ENCODE measurements around the gene SLC43A1.
A peak's percentile ranks its signal among the peaks of the same experiment; 100 is the strongest.

SLC43A1 gene

DNA sequence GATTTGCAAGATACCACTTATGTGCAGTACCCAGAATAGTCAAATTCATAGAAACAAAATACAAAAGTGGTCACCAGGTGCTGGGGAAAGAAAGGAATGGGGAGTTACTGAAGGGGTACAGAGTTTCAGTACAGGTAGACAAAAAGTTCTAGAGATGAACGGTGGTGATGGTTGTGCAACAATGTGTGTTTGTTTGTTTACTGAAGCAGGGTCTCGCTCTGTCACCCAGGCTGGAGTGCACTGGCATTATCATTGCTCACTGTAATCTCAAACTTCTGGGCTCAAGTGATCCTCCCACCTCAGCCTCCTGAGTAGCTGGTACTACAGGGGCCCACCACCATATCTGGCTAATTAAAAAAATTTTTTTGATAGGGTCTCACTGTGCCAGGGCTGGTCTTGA, 39.9 kb upstream of the SLC43A1 start:
- Histone ChIP-seq H3K4me3 (ENCODE audit: insufficient read depth in 1 of 2, low read depth in 1 of 2, low read length in 2 of 2) (no peak overlapping the region), H3K23ac (ENCODE audit: low read length in 2 of 2) (no peak overlapping the region), H4K8ac (ENCODE audit: low read length) (no peak overlapping the region), H3K18ac (ENCODE audit: low read depth in 1 of 2, low read length in 2 of 2) (no peak overlapping the region), H3K27ac (ENCODE audit: low read length, poor library complexity, severe bottlenecking) (no peak overlapping the region), H2AK5ac (ENCODE audit: low read length, severe bottlenecking) (no peak overlapping the region), H4K91ac (ENCODE audit: low read length) (no peak overlapping the region), H2BK120ac (ENCODE audit: low read depth, low read length) (no peak overlapping the region), H3K4ac (ENCODE audit: low read depth in 1 of 2, low read length in 2 of 2) (no peak overlapping the region), H3K27me3 (ENCODE audit: control insufficient read depth in 1 of 2, insufficient read depth in 1 of 2, low read length in 2 of 2) (no peaks in the 10 kb centered on the region), H2AFZ (ENCODE audit: low read depth, low read length) (no peak overlapping the region), H3K79me1 (replicated peaks; ENCODE audit: low read length, poor library complexity, severe bottlenecking) (peaks cover 2% of the 10 kb centered on the region), H3K9me3 (ENCODE audit: control insufficient read depth, low read length) (no peaks in the 10 kb centered on the region), H3K36me3 (ENCODE audit: control insufficient read depth in 1 of 2, insufficient read depth in 2 of 2, low read depth in 1 of 2, low read length in 2 of 2) (peaks cover 57 to 97% of the 10 kb centered on the region in 2 experiments), H3K14ac (ENCODE audit: low read length in 2 of 2) (no peak overlapping the region), H3K4me2 (ENCODE audit: low read length, poor library complexity, severe bottlenecking) (no peak overlapping the region), H2BK12ac (ENCODE audit: low read length in 2 of 2) (no peak overlapping the region), H2BK5ac (ENCODE audit: low read depth, low read length, poor library complexity, severe bottlenecking) (no peak overlapping the region), H3K4me1 (ENCODE audit: control insufficient read depth, insufficient read depth, low read depth, low read length) (no peaks in the 10 kb centered on the region), H2BK15ac (ENCODE audit: low read depth, poor library complexity, severe bottlenecking) (no peak overlapping the region), H3K9ac (ENCODE audit: low read length) (no peak overlapping the region)
- WGBS = 90% methylated on average over 2 of the region's 2 CpGs
- DNase-seq = no peak

- H4K8ac ChIP-seq (ENCODE audit: low read length) = no peak overlapping the region
- H3K4me2 ChIP-seq (ENCODE audit: low read length, poor library complexity, severe bottlenecking) = no peak overlapping the region
- H3K9me3 ChIP-seq (ENCODE audit: control insufficient read depth, low read length) = no peaks in the 10 kb centered on the region
- no peak overlapping the region for H4K91ac ChIP-seq (ENCODE audit: low read length)
- H2BK5ac ChIP-seq (ENCODE audit: low read depth, low read length, poor library complexity, severe bottlenecking) = no peak overlapping the region
- H2BK15ac ChIP-seq (ENCODE audit: low read depth, poor library complexity, severe bottlenecking) = no peak overlapping the region
- no peak overlapping the region for H3K27ac ChIP-seq (ENCODE audit: low read length, poor library complexity, severe bottlenecking)
- no peak overlapping the region for H3K18ac ChIP-seq (ENCODE audit: low read depth in 1 of 2, low read length in 2 of 2)
- no peak overlapping the region for H2BK120ac ChIP-seq (ENCODE audit: low read depth, low read length)
- no peak overlapping the region for H2AK5ac ChIP-seq (ENCODE audit: low read length, severe bottlenecking)
- WGBS = 74% methylated on average over 5 of the region's 5 CpGs
- peaks cover under 1% of the 10 kb centered on the region for H3K4me1 ChIP-seq (ENCODE audit: control insufficient read depth, insufficient read depth, low read depth, low read length)
- no peak overlapping the region for H3K4me3 ChIP-seq (ENCODE audit: insufficient read depth in 1 of 2, low read depth in 1 of 2, low read length in 2 of 2)
- H3K36me3 ChIP-seq (ENCODE audit: control insufficient read depth in 1 of 2, insufficient read depth in 2 of 2, low read depth in 1 of 2, low read length in 2 of 2) = peaks cover 53 to 93% of the 10 kb centered on the region in 2 experiments
- no peak overlapping the region for H3K23ac ChIP-seq (ENCODE audit: low read length in 2 of 2)
- H3K14ac ChIP-seq (ENCODE audit: low read length in 2 of 2) = no peak overlapping the region
- H3K27me3 ChIP-seq (ENCODE audit: control insufficient read depth in 1 of 2, insufficient read depth in 1 of 2, low read length in 2 of 2) = no peaks in the 10 kb centered on the region
- no peak for DNase-seq
- H2BK12ac ChIP-seq (ENCODE audit: low read length in 2 of 2) = no peak overlapping the region
- H3K9ac ChIP-seq (ENCODE audit: low read length) = peak overlapping the region; percentile 11
- H2AFZ ChIP-seq (ENCODE audit: low read depth, low read length) = no peak overlapping the region
- H3K4ac ChIP-seq (ENCODE audit: low read depth in 1 of 2, low read length in 2 of 2) = no peak overlapping the region
- H3K79me1 ChIP-seq (replicated peaks; ENCODE audit: low read length, poor library complexity, severe bottlenecking) = no peaks in the 10 kb centered on the region
These were observed 37.0 kb upstream of the SLC43A1 start for GRCh38 chr11:57552479-57552878.

DNA sequence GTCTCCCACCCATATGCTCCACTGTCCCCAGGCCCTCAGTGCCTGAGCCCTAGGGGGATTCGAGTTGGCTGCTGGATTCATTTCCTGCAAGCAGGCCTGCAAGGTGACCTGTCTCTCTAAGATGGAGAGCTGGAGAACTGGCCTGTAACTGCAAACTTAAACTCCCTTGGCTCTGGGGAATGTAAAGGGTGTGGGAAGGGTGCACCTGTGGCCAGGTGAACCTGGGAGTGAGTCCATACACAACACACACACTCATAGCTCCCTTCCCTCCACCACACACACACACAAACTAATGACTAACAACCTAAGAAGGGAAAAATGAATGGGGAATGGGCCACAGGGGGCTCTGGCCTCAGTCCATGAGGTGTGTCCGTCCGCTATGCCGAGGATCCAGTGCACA, 36.4 kb upstream of the SLC43A1 start:
- Histone ChIP-seq H4K8ac (ENCODE audit: low read length) (no peak overlapping the region), H3K4me3 (ENCODE audit: insufficient read depth in 1 of 2, low read depth in 1 of 2, low read length in 2 of 2) (no peak overlapping the region), H3K14ac (ENCODE audit: low read length in 2 of 2) (no peak overlapping the region), H3K9me3 (ENCODE audit: control insufficient read depth, low read length) (no peaks in the 10 kb centered on the region), H3K23ac (ENCODE audit: low read length in 2 of 2) (no peak overlapping the region), H3K4ac (ENCODE audit: low read depth in 1 of 2, low read length in 2 of 2) (no peak overlapping the region), H3K27me3 (ENCODE audit: control insufficient read depth in 1 of 2, insufficient read depth in 1 of 2, low read length in 2 of 2) (no peaks in the 10 kb centered on the region), H3K9ac (ENCODE audit: low read length) (no peak overlapping the region), H4K91ac (ENCODE audit: low read length) (no peak overlapping the region), H2BK12ac (ENCODE audit: low read length in 2 of 2) (no peak overlapping the region), H2BK15ac (ENCODE audit: low read depth, poor library complexity, severe bottlenecking) (no peak overlapping the region), H3K18ac (ENCODE audit: low read depth in 1 of 2, low read length in 2 of 2) (no peak overlapping the region), H2AFZ (ENCODE audit: low read depth, low read length) (no peak overlapping the region), H3K79me1 (replicated peaks; ENCODE audit: low read length, poor library complexity, severe bottlenecking) (no peaks in the 10 kb centered on the region), H3K36me3 (ENCODE audit: control insufficient read depth in 1 of 2, insufficient read depth in 2 of 2, low read depth in 1 of 2, low read length in 2 of 2) (peaks cover 51 to 92% of the 10 kb centered on the region in 2 experiments), H2AK5ac (ENCODE audit: low read length, severe bottlenecking) (no peak overlapping the region), H3K4me2 (ENCODE audit: low read length, poor library complexity, severe bottlenecking) (no peak overlapping the region), H3K4me1 (ENCODE audit: control insufficient read depth, insufficient read depth, low read depth, low read length) (peaks cover 2% of the 10 kb centered on the region), H3K27ac (ENCODE audit: low read length, poor library complexity, severe bottlenecking) (no peak overlapping the region), H2BK5ac (ENCODE audit: low read depth, low read length, poor library complexity, severe bottlenecking) (no peak overlapping the region), H2BK120ac (ENCODE audit: low read depth, low read length) (no peak overlapping the region)
- no peak for DNase-seq
- WGBS = 94% methylated on average over 4 of the region's 4 CpGs

- 95% methylated on average over 8 of the region's 8 CpGs for WGBS
These were observed 34.5 kb upstream of the SLC43A1 start for GRCh38 chr11:57549983-57550382.

More at GRCh38 chr11:57549983-57550382, 34.5 kb upstream of the SLC43A1 start:
- Histone ChIP-seq H2BK12ac (ENCODE audit: low read length in 2 of 2) (no peak overlapping the region), H3K27me3 (ENCODE audit: control insufficient read depth in 1 of 2, insufficient read depth in 1 of 2, low read length in 2 of 2) (no peaks in the 10 kb centered on the region), H2AFZ (ENCODE audit: low read depth, low read length) (no peak overlapping the region), H3K27ac (ENCODE audit: low read length, poor library complexity, severe bottlenecking) (no peak overlapping the region), H3K14ac (ENCODE audit: low read length in 2 of 2) (no peak overlapping the region), H3K18ac (ENCODE audit: low read depth in 1 of 2, low read length in 2 of 2) (no peak overlapping the region), H2BK15ac (ENCODE audit: low read depth, poor library complexity, severe bottlenecking) (no peak overlapping the region), H3K9me3 (ENCODE audit: control insufficient read depth, low read length) (no peaks in the 10 kb centered on the region), H3K4me3 (ENCODE audit: insufficient read depth in 1 of 2, low read depth in 1 of 2, low read length in 2 of 2) (no peak overlapping the region), H2BK120ac (ENCODE audit: low read depth, low read length) (no peak overlapping the region), H3K4me2 (ENCODE audit: low read length, poor library complexity, severe bottlenecking) (no peak overlapping the region), H3K79me1 (replicated peaks; ENCODE audit: low read length, poor library complexity, severe bottlenecking) (no peaks in the 10 kb centered on the region), H3K9ac (ENCODE audit: low read length) (no peak overlapping the region), H3K36me3 (ENCODE audit: control insufficient read depth in 1 of 2, insufficient read depth in 2 of 2, low read depth in 1 of 2, low read length in 2 of 2) (peaks cover 44 to 79% of the 10 kb centered on the region in 2 experiments), H3K4ac (ENCODE audit: low read depth in 1 of 2, low read length in 2 of 2) (no peak overlapping the region), H3K4me1 (ENCODE audit: control insufficient read depth, insufficient read depth, low read depth, low read length) (peaks cover 2% of the 10 kb centered on the region), H4K91ac (ENCODE audit: low read length) (no peak overlapping the region), H3K23ac (ENCODE audit: low read length in 2 of 2) (no peak overlapping the region), H2BK5ac (ENCODE audit: low read depth, low read length, poor library complexity, severe bottlenecking) (no peak overlapping the region), H4K8ac (ENCODE audit: low read length) (no peak overlapping the region), H2AK5ac (ENCODE audit: low read length, severe bottlenecking) (no peak overlapping the region)
- DNase-seq = no peak

Measured in mesenchymal stem cell (in vitro differentiated cells and primary cell).